GM19397 (cell line): ENCODE data around the gene EXOC4.
"Not testable (repeated sequence)": the region's sequence is repeated elsewhere in the genome, so short reads cannot be mapped to it uniquely, and the experiment has no call there.

Experiments used
- ATAC-seq: cut with Tn5 transposase; IDR thresholded peaks from one replicate; pipeline ENCODE4 v1.9.1; 2021; ENCODE audit warnings: mild to moderate bottlenecking, moderate library complexity; ENCODE audit not compliant: unreplicated experiment

EXOC4 gene

GRCh38 chr7:133609806-133610205 is 356.9 kb downstream of the EXOC4 start:
- ATAC-seq: no peak

GRCh38 chr7:133611955-133612354 is 359.1 kb downstream of the EXOC4 start:
- ATAC-seq: no peak

GRCh38 chr7:133613250-133613790 is 360.4 kb downstream of the EXOC4 start:
- no peak for ATAC-seq

GRCh38 chr7:133614251-133614650 is 361.4 kb downstream of the EXOC4 start:
- no peak for ATAC-seq

GRCh38 chr7:133618970-133619369 is 366.1 kb downstream of the EXOC4 start:
- ATAC-seq: no peak

- no peak for ATAC-seq
These were observed 366.6 kb downstream of the EXOC4 start for GRCh38 chr7:133619491-133619890.

GRCh38 chr7:133623721-133624120 is 370.8 kb downstream of the EXOC4 start:
- ATAC-seq: no peak

GRCh38 chr7:133625046-133625445 is 372.2 kb downstream of the EXOC4 start:
- no peak for ATAC-seq

- no peak for ATAC-seq
These were observed 376.8 kb downstream of the EXOC4 start for GRCh38 chr7:133629701-133630100.

- no peak for ATAC-seq
These were observed 380.2 kb downstream of the EXOC4 start for GRCh38 chr7:133633055-133633454.

- ATAC-seq: no peak
These were observed 382.7 kb downstream of the EXOC4 start for GRCh38 chr7:133635541-133635940.

- ATAC-seq: no peak
These were observed 386.0 kb downstream of the EXOC4 start for GRCh38 chr7:133638857-133639256.

GRCh38 chr7:133641436-133641835 is 388.6 kb downstream of the EXOC4 start:
- no peak for ATAC-seq

- ATAC-seq: no peak
These were observed 390.0 kb downstream of the EXOC4 start for GRCh38 chr7:133642907-133643306.

GRCh38 chr7:133643652-133644051 is 390.8 kb downstream of the EXOC4 start:
- ATAC-seq: not testable (repeated sequence)

- ATAC-seq: no peak
These were observed 393.1 kb downstream of the EXOC4 start for GRCh38 chr7:133645884-133646391.

GRCh38 chr7:133646472-133647315 is 393.8 kb downstream of the EXOC4 start:
- no peak for ATAC-seq

GRCh38 chr7:133649593-133649992 is 396.7 kb downstream of the EXOC4 start:
- ATAC-seq: no peak

- ATAC-seq: no peak
These were observed 397.2 kb downstream of the EXOC4 start for GRCh38 chr7:133650069-133650468.

- ATAC-seq: no peak
These were observed 397.8 kb downstream of the EXOC4 start for GRCh38 chr7:133650487-133651300.

GRCh38 chr7:133652547-133652946 is 399.7 kb downstream of the EXOC4 start:
- ATAC-seq: no peak
